ENCODE measurements around the gene DOCK2. TPM values are rescaled to one million over a fixed set of nuclear protein-coding genes. Genes with fewer than 3 reads are reported as not detected.

The DOCK2 gene
- polyA plus RNA-seq, 1 experiment, result 2.0 TPM

DNA sequence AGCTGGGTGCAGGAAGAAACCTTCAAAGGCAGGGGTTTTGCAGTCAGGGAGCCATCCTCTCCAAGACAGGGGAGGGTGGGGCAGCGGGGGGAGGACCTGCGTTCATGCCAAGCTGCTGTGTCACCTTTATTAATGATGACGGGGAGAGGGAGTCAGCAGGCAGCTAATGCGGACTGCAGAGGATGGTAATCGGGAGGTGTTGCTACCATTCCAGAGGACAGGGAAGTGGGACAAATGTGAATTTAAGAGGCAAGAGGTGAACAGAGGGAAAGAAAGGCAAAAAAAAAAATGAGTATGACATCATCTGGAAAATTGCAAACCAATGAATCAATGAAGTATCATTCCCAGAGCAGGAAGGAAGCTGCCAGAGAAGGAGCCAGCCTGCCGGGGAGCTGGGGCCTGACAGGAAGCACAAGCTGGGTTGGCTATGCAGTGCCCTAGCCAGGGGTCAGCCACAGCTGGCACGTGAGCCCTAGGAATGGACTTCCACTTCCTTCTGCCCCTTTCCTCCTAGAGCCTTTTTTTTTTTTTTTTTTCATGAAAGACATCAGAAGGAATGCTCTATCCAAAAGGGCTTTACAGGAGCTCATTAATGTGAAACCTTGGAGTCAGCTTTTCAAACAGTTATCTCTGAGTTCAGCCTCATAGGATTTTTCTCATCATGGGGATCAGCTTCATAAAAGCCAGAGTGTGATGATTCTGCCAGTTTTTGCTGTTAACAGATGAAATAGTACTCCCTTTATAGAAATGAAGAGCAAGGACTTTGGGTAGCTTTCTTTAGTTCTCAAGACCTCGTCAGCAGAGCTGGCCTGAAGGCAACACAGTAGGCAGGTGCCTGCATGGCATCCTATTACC, 334.1 kb downstream of the DOCK2 start:
- POLR2A ChIA-PET, result interaction anchor here (0.5 to 0.7 kb wide), 6 partner anchors 24 to 857 kb away, joined by 3 to 6 read pairs (median 4); no protein-coding TSS in a partner anchor
- peak; percentile 48 for DNase-seq (ENCODE audit: low read depth)
- Histone ChIP-seq H3K27me3 (ENCODE audit: control insufficient read depth, insufficient read depth, low read length) (no peaks in the 10 kb centered on the region), H3K4me3 (ENCODE audit: low read depth, low read length) (no peak overlapping the region), H3K36me3 (ENCODE audit: control insufficient read depth, insufficient read depth, low read length) (no peaks in the 10 kb centered on the region)
- TF ChIP-seq CTCF (IDR thresholded peaks at IDR 0.05; ENCODE audit: insufficient read depth, low read depth, low read length), result no peak
- CTCF ChIA-PET, result interaction anchor here (0.6 to 4.3 kb wide), 8 partner anchors 9 to 1576 kb away, joined by 3 to 33 read pairs (median 4); partner anchors contain the start of gene INSYN2B

DNA sequence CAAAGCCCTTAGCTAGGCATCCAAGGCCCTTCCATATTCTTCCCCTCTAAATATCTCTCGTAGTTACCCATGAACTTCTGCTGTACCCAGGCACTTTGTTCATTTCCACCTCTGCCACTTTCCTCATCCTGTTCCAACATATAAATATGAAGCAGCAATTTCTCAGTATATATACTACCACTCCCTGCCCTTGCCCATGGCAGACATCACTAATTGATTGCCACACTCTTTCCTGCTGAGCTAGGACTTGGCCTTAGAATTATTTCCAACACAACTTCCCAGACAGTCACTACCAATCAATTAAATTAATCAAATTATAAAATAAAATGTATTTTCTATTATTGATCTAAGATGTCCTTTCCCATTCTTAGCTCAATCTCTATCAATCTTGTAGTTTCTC, 334.7 kb downstream of the DOCK2 start:
- CTCF ChIA-PET, result interaction anchor here (0.9 to 4.3 kb wide), 4 partner anchors 8 to 275 kb away, joined by 4 to 33 read pairs (median 4); partner anchors contain the start of gene INSYN2B
- no peak for TF ChIP-seq CTCF (IDR thresholded peaks at IDR 0.05; ENCODE audit: insufficient read depth, low read depth, low read length)
- DNase-seq (ENCODE audit: low read depth), result no peak
- POLR2A ChIA-PET, result interaction anchor here (0.5 kb wide), 1 partner anchor 25 kb away, joined by 3 read pairs; no protein-coding TSS in a partner anchor
- no peaks in the 10 kb centered on the region for H3K36me3 ChIP-seq (ENCODE audit: control insufficient read depth, insufficient read depth, low read length)
- H3K4me3 ChIP-seq (ENCODE audit: low read depth, low read length), result no peak overlapping the region
- H3K27me3 ChIP-seq (ENCODE audit: control insufficient read depth, insufficient read depth, low read length), result no peaks in the 10 kb centered on the region

- Histone ChIP-seq H3K36me3 (ENCODE audit: control insufficient read depth, insufficient read depth, low read length) (no peaks in the 10 kb centered on the region), H3K4me3 (ENCODE audit: low read depth, low read length) (no peak overlapping the region), H3K27me3 (ENCODE audit: control insufficient read depth, insufficient read depth, low read length) (no peaks in the 10 kb centered on the region)
- no peak for DNase-seq (ENCODE audit: low read depth)
- POLR2A ChIA-PET, result no interaction called here
- no peak for TF ChIP-seq CTCF (IDR thresholded peaks at IDR 0.05; ENCODE audit: insufficient read depth, low read depth, low read length)
- CTCF ChIA-PET, result no interaction called here
Observed at GRCh38 chr5:169973056-169973455, 336.0 kb downstream of the DOCK2 start.

DNA sequence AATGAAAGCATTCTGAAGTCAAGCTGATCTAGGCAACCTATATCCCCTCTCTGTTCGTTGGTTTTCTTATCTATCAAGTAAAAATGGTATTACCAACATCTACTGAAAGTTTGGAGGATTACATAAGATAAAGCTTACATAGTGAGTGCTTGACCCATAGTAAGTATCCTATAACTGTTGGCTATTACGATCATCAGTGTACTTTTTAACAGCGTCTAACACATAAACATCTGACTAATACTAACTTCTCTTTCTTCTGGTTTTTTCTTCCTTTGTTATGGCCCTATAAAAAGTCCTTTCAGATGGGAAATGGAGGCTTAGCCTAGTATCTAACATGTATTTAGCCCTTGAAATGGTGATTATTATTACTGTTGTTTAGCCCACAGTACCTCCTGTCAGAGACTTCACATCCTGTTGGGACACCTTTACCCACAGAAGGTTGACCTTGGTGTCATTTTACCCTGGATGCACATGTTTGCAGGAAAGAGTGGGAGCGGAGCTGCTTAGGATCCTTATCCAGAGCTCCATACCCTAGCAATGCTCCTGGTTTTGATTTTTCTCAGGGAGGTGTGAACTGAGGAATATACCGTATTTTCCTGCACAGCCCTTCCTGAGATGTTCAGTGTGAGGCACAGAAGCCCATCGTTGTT, 337.2 kb downstream of the DOCK2 start:
- POLR2A ChIA-PET, result no interaction called here

More for the DNA sequence above, 337.2 kb downstream of the DOCK2 start:
- H3K4me3 ChIP-seq (ENCODE audit: low read depth, low read length), result no peak overlapping the region
- no peaks in the 10 kb centered on the region for H3K36me3 ChIP-seq (ENCODE audit: control insufficient read depth, insufficient read depth, low read length)
- TF ChIP-seq CTCF (IDR thresholded peaks at IDR 0.05; ENCODE audit: insufficient read depth, low read depth, low read length), result no peak
- no peaks in the 10 kb centered on the region for H3K27me3 ChIP-seq (ENCODE audit: control insufficient read depth, insufficient read depth, low read length)
- no peak for DNase-seq (ENCODE audit: low read depth)
- CTCF ChIA-PET, result interaction anchor here (1.6 kb wide), 1 partner anchor 272 kb away, joined by 3 read pairs; no protein-coding TSS in a partner anchor
